OCI-M1 (cell line): ENCODE data around the gene CEP78.

ENCODE experiments used
- DNase-seq: peaks from one replicate; lab custom pipeline; 2025; lab: John Stamatoyannopoulos, UW

Gene CEP78

DNA sequence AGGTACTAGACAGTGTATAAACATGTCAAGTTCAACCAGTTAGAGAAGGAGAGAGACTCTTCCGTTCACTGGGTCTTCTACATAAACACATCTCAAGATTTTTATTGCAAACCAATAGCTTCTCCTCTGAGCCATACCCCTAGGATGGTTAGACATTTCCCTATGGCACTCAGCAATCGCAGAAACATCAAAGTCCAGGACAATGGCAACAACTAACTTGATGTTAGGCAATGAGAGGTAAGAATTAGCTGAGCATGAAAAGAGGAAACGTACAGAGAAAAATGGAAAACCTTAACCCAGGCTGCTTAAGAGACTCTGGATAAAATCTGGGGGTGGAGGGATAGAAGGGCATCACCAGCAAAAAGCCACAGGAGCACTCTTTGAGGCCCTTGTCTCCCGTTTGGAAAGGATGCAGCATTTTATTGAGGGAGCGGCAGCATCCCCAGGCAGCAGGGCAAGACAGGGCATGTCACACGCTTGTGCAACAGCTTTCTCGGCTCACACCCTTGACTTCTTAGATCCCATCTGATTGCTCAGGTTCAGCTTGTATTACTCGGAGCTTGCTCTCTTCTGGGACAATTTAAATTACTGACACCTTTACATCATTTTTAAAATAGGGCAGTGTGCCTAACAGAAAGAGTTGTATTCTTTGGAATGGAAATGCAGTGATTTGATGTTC, 52.5 kb downstream of the CEP78 start:
- DNase-seq = no peak

DNA sequence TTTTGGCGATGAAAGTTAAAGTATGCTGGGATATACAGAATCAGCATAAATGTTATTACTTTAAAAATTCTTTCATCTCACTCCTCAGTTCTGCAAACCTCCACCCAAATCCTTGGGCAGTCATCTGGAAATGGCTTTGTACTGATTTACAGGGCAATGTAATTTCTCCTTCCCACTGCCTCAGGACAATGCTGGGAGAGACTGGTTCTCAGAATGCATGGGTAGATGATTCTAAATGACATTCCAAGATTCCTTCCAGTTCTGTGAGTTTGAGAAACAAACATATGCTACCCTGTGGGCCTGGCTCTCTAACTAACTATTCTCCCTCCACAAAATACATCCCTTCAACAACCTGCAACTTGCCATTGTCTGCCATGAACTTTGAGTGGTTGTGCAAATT, 53.6 kb downstream of the CEP78 start:
- DNase-seq = no peak

DNA sequence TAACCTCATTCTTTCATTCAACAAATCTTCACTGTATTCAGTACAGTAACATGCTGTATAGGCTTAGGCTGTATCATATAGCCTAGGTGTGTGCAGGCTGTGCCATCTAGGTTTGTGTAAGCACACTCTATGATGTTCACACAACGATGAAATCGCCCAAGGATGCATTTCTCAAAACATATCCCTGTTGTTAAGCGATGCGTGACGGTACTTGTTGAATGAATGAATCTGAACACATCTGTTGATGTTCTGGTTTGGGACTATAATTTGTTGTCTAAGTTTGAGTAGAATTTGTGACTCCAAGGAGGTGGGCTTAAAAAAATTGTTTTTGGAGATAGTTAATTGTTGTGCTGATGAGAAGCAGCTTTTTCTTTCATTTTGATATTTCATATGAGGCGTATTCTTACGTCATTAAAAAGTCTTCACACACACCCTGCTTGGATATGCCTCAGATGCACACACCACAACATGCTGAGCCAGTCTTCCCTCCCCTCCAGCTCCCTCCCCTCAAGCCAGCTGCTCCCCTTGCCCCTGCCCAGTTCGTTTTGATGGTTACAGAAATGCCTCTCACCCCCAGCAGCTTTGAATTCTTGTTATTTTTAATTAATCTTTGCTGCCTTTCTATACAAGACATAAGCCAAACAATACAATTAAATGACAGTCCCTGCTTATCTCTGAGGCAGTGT, 55.5 kb downstream of the CEP78 start:
- DNase-seq = no peak

DNA sequence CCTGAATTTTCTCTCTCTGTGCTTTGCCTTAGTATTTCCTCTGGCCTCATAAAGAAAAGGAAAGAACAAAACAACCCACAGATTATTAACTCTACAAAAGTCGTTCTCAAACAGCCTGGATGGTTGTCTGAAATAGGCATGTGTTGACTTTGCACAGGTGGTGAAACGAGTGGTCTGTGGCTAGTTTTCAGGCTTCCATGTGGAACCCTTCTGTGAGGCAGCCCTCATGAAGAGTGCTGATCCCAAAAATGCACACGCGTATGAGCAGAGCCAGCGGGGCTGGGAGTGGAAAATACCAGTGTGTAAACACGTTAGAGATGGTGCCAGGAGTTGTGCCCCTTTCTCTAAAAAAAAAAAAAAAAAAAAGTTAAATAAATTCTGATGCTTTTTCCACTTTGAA, 56.2 kb downstream of the CEP78 start:
- DNase-seq = no peak

DNA sequence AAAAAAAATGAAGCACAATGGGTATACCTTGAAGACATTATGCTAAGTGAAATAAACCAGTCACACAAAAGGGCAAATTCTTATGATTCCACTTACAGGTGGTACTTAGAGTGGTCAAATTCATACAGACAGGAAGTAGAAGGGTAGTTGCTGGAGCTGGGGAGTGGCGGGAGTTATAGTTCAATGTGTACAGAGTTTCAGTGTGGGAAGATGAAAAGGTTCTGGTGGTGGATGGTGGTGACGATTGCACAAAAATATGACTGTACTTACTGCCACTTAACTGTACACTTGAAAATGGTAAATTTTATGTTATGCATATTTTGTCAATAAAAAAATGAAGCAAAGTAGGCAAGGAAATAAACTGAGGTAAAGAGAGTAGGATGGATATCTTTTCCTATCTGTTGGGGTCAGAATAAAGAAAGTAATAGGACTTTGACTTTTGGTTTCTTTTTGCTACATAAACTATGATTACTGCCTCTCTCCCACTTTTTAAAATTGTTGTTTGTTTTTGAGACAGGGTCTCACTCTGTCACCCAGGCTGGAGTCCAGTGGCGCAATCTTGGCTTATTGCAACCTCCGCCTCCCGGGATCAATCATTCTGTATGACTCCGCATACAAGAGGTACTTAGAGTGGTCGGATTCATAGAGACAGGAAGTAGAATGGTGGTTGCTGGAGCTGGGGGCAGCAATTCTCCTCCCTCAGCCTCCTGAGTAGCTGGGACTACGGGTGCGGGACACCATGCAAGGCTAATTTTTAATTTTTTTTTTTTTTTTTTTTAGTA, 57.0 kb downstream of the CEP78 start:
- no peak for DNase-seq

DNA sequence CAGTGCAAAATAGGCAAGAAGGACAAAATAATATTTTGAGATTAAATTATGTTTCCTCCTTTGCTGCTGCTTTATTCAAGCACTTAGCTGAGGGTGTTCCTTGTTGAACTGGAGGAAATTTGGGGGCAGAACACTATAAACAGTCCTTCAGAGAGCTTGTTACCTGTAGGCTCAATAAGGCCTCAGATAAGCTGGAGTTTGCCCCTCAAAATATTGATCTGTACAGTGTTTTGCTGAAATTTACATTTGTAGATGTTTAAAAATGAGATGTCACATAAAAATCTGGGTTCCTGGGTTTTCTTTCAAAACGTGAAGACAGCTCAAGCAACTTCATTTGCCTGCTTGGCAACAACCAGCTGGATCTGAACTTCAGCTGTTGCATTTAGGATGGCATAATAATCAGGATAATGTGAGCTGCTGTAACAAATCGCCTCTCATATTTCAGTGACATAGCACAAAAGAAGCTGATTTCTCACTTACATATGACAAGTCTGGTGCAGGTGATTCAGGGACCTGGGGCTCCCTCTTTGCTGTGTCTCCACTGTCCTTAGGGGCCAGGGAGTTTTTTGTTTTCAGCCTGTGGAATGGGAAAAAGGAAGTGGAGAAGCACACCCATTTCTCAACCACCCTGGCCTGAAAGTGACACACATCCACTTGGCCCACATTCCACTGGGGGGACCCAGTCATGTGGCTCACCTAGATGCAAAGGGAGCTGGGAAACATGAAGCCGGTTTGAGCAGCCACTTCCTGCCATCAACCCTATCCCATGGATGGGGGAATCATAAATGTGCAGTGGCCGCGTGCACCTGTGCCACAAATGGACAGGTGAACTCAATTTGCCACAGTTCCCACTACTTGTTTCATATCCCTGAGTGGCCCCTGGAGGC, 58.7 kb downstream of the CEP78 start:
- peak; percentile 18 for DNase-seq

DNA sequence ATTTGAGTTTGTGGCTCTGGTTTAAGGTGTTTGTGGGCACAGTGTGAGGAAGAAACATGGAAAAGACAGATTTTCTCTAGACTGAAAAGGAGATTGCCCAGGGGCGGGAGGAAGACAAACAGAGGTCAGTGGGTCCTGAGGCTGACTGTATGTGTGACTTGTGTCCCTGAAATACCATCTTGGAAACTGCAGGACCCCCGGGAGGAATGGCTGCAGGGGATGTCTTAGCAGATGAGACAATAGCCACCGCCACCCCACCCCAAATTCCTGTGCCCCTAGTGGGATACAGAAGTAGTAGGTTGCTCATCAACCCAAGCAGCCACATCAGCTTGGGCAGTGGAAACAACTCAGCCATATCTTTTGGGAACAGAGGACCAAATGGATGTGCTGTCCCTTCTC, 59.3 kb downstream of the CEP78 start:
- DNase-seq = no peak

DNA sequence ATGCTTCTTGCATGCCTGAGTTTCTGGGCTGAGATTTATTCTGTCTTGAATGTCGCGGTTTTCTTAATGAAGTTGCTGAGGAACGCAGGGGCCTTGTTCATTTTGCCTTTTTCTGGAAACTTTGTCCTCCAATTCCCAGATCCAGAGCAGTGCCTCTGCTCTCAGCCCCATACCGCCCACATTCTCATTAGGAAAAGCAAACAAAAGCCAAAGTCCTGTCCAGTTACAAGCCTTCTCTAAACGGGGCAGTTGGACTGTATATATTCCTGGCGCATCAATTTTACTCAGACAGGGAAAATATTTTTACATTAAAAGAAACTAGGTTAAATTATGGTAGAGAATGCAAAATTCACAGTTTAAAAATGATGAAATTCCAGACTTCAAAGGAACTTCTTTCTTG, 59.9 kb downstream of the CEP78 start:
- no peak for DNase-seq

DNA sequence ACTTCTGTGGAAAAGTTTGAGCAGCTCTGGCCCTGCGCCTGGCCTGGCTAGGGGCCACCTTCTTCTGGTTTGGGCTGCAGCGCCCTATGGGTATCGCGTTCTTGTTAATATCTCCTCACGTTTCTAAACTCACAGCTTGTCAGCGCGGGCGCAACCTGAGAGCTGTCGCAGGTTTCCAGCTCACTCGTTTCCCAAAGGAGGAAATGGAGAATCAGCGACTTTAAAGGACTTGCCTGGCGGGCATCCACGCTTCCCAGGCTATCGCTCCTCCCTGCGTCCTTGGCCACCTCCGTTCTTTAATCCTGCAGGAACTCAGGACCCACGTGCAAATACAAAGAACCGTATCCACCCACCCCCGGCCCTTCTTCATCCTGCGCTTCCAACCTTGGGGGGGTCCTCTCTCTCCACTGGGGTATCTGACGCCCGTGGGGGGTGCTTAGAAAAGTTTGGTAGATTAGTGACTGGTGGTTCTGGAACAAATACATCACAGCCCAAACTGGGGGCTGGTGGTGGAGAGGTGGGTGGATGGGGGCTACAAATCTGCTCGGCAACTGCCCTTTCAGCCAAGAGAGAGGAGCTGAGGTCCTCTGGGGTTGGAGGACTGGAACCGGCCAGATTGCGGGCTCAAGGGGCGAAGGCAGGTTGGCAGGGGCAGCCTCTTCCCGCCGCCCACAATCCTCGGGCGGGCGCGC, 60.5 kb downstream of the CEP78 start:
- DNase-seq = peak; percentile 65

DNA sequence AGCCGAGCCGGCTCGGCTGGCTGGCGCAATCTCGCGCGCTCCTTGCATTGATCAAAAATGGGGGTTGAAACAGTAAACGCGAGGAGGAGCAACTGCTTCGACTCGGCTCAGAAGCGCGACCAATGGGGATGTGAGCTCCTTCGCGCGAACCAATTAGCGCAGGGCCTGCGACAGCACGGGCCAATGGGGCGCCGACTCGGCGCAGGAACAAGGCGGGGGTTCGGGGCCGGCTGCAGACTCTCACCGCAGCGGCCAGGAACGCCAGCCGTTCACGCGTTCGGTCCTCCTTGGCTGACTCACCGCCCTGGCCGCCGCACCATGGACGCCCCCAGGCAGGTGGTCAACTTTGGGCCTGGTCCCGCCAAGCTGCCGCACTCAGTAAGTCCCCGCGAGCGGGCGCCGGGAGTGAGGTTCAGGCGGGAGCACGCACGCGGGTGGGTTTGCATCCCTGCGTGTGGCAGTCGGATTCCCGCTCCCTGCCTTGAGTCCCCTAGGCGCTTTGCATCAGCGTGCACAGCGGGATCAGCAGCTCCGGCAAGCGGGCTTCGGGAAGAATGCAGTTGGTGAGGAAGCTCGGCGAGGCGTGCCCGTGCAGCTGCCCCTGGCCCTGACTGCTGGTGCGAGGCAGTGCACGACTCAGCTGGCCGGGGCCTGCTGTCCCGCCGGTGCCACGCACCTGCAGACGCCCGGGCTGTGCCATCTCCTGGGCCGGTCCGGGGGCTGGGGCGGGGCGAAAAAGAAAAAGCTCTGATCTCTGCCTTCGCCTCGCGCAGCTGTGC, 61.2 kb downstream of the CEP78 start, which contains the start of gene PSAT1:
TSS of gene PSAT1 (plus strand) at position 233 of the 779 bp plus-strand sequence. CDS start at position 319, 86 bp downstream.
- DNase-seq = peak; percentile 97

DNA sequence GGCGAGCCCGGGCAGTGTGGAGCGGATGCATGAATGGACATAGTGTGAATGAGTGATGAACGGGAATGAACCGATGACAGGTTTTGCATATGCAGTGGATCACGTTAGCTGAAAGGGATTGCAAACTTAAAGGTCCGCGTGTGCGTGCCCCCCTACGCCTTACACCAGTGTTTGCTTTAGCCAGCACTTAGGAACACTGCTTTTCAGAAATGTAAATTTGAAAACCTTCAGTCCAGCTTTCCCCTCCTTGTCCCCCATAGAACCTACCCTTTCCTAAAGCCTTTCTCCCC, 61.7 kb downstream of the CEP78 start:
- no peak for DNase-seq

DNA sequence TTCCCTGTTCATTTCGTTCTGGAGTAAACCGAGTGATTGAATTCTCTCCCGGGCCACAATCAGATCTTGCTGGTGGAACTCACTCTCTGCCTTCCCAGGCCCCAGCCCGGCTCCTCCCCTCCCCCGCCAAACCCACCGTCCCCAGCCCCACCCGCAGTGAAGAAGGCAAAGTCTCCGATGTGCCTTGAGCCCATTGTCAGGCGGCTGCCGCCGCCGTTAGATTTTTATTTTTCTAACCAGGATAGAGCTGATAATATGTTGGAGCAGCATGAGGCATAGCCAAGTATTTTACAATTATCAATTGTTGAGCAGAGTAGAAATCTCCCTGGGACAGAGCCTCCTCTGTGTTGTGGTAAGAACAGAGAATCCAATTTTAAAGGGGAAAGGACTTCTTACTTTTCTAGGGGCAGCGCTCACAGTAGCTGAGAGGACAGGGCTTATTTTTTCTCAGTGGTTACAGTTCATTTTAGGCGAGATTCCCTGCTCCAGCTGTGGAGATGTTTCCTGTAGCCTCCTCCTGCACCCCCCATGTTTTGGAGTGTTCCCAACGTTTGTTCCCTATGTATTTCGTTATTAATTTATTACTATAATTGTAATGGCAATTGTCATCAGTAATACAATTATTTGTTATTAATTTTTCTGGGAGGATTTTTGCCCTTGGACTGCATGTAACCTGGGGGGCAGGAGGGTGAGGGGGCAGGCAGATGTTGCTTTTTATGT, 62.3 kb downstream of the CEP78 start:
- DNase-seq = peak; percentile 55

DNA sequence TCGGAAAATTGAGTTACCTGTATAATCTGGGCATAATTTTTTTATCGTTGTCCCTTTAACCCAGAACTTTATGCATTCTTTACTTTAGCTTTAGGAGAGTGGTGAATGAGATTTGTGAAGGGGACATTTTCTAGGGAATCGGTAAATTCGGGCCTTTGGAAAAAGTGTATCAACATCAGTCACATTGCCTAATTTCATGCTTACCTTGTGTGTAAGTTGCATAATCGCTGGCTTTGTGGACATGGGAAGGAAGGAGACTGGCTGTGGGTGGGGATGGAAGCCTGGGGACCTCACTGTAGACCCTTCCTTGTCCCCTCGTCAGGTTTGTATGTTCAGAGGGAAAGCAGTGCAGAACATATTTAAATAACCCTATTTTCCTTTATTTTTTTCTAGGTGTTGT, 64.3 kb downstream of the CEP78 start:
- DNase-seq = no peak

DNA sequence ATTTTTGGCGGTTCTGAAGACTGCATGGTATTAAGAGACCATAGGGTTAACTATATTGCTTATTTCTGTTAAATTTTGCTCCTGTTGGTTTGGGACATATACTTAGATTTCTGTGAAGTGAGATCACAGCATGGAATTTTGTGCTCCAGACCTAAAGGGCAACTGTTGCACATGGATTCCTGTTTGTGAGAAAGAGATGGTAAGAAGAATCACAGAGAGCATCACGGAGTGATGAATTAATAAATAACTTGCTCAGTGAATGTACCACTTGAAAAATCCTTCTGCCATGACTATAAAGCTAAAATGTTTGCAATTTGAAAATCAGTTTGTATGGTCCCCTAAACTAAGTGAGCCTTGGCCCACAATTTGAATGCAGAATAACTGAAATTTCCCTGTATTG, 65.6 kb downstream of the CEP78 start:
- no peak for DNase-seq

DNA sequence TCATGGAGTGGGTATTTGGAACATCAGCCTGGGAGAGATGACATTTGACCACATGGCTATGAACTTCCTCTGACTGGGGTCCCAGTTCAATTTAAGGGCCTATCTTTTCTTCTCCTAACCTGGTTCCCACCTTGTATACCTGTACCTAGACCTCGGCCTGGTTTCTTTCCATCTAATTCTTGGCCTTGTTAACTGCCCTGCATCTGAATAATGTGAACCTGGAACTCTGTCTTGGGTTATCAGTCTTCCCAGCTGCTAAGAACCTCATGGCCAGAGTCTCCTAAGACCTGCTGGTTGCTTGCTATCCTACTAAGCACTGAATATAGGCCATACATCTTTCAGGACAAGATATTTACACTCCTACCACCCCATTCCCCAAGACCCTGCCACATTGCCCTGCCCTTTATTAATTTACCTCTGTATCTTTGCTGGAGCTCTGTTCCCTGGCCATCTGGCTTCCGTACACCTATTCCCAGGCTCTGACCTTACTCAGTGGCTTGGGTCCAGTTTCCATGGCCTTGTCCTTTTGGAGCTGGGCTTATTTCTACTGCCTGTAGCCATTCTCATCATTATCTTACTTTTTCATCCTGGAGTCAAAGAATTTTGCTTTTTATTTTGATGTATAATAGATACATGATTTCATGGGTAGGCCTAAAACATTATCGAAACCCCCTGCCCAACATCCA, 67.6 kb downstream of the CEP78 start:
- DNase-seq = no peak

DNA sequence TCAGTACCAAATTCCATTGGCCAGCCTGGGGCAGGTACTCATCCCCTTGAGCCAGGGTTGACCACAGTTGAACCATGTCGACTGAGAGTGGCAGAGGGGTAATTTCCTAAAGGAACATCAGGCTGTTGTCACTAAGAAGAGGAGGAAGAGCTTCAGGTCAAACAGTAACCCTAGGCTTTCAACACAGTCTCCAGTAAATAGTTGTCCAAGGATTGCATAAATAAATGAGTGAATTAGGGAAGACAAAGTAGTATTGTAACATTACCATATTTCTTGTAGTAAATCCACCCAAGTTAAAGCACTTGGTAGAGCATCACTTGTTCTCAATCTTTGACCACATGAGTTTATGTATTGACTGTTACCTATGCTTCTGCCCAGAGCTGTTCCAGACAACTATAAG, 68.5 kb downstream of the CEP78 start:
- DNase-seq = no peak

DNA sequence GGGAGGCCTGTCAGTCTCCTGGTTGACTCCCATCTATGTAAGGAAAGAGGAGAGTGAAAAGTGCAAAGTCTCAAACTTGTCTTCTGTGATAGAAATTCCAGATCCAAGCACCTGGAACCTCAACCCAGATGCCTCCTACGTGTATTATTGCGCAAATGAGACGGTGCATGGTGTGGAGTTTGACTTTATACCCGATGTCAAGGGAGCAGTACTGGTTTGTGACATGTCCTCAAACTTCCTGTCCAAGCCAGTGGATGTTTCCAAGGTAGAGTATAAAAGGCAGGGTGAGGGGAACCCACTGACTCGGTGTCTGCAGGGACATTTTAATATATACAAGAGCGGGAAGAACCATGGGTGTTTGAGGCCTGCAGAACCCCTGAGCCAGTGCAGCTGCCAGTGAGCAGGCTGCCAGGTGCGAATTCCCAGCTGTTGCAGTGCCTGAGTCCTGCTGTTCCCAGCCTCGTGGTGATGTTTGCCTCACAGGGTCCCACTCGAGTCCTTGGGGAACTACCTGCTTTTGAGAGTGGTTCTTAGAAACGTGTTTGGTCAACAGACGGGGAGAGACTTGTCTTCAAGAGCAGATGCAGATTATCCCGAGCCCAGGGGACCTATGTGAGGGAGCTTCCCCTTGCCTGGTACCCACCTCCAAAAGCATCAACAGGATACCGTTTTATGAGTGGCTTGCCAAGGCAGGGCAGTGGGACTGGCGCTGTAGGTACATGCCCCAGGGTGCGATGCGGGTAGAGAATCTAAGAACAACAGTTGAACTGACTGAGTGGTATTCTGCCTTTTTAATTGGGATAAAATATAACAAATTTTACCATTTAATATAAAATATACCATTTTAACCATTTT, 70.6 kb downstream of the CEP78 start:
- no peak for DNase-seq

DNA sequence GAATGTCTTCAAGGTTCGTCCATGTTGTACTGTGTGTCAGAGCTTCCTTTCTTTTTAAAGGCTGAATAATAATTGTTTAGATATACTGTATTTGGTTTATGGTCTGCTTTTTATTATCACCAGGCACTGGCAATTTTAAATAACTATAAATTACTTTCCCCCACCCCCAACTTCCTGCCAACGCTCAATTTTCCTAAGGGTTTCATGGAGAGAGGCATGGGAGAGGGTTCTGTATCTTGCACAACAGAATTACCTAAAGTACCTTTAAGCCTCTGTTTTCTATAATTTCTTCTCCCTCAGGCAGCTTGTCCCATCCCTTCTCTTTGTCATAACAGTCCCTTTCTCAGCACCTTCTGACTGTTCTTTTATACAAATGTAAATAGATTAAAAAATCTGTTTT, 71.5 kb downstream of the CEP78 start:
- no peak for DNase-seq

DNA sequence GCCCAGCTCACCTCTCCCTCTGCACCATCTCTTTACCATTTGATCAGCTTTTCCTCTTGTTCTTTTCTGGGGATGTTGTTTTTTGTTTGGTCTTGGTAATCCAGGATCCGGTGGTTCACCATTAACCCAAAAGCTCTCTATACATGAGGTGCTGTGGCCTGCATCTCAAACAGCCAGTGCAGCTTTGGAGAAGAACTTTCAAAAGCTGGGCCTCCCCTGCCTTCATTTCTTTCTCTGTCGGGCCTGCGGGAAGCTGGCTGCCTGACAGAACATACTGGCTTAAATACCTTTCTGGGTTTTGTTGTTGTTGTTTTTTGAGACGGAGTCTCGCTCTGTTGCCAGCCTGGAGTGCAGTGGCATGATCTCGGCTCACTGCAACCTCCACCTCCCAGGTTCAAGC, 73.2 kb downstream of the CEP78 start:
- DNase-seq = no peak
